ENCODE data around the gene TRIM15.

DNA sequence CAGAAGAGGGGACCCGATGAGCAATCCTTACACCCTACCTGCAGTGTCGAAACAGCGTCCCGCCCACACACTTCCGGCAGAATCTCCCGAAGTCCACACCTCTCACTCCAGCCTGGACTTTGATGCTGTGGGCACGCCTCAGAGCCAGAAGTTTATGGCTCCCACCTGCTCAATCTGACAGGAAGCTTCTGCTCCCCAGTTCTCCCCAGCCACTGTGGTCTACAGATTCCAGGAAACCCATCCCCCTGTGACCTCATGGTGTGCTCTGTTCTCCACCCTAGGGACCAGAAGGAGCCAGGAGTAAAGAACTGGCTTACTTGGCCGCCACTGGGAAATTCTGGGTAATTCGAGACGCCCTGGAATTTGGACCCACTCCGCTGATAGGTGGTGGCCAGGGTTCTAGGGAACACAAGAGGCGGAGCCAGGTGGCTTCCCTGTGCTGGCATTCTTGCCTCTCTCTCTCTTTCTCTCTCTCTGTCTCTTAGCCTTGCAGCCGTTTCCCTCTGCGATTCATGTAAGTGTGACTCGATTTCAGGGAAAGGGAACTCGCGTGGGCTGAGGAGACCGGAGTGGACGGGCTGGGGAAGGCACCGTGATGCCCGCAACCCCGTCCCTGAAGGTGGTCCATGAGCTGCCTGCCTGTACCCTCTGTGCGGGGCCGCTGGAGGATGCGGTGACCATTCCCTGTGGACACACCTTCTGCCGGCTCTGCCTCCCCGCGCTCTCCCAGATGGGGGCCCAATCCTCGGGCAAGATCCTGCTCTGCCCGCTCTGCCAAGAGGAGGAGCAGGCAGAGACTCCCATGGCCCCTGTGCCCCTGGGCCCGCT lies at the start of gene TRIM15:
- TF ChIP-seq EZH2phosphoT487 (IDR thresholded peaks at IDR 0.05; ENCODE audit: insufficient read depth, low read depth) (no peak), EZH2 (IDR thresholded peaks at IDR 0.05; ENCODE audit: insufficient read depth, poor library complexity, severe bottlenecking) (no peak)

Measured in GM23248 (cell line).